WERI-Rb-1 (cell line): ENCODE measurements around the gene OR2W1.

Source experiments
- DNase-seq: peaks from one replicate; pipeline ENCODE4 v3.0.0-alpha.2; 2020
- H3K27ac ChIP-seq: fragments of 250-450 bp; sonication (Bioruptor Pico); 2 replicates; pipeline ENCODE4 v1.5.1; 2020; ENCODE audit warnings: mild to moderate bottlenecking, moderate library complexity
- H3K27me3 ChIP-seq: fragments of 250-450 bp; sonication (Bioruptor Pico); 2 replicates; pipeline ENCODE4 v1.5.1; 2021; ENCODE audit warnings: mild to moderate bottlenecking, low read depth, moderate library complexity; ENCODE audit not compliant: insufficient read depth, severe bottlenecking
- H3K36me3 ChIP-seq: fragments of 250-450 bp; sonication (Bioruptor Pico); 2 replicates; pipeline ENCODE4 v1.5.1; 2020; ENCODE audit warnings: mild to moderate bottlenecking, moderate library complexity
- H3K4me3 ChIP-seq: 2 replicates; pipeline ENCODE4 v1.5.1; 2011; ENCODE audit warnings: low read depth, mild to moderate bottlenecking, control low read depth, low read length
- H3K9me3 ChIP-seq: fragments of 250-450 bp; sonication (Bioruptor Pico); 2 replicates; pipeline ENCODE4 v1.5.1; 2021; ENCODE audit warnings: mild to moderate bottlenecking, moderate library complexity; ENCODE audit not compliant: severe bottlenecking
- CTCF ChIP-seq: IDR thresholded peaks from 2 replicates; pipeline ENCODE4 v1.5.1; 2011; ENCODE audit warnings: low read depth, mild to moderate bottlenecking, control low read depth, inconsistent platforms, low read length

OR2W1 gene

GRCh38 chr6:28995093-28995650 lies 49.8 kb downstream of the OR2W1 start:
- Histone ChIP-seq H3K36me3 (no peaks in the 10 kb centered on the region), H3K9me3 (no peaks in the 10 kb centered on the region), H3K4me3 (no peak overlapping the region), H3K27me3 (no peaks in the 10 kb centered on the region), H3K27ac (no peak overlapping the region)
- no peak for DNase-seq
- TF ChIP-seq CTCF: no peak
